SK-N-SH (cell line): ENCODE measurements around the gene CTBP1. TPM values are rescaled to one million over a fixed set of nuclear protein-coding genes. Genes with fewer than 3 reads are reported as not detected.

Experiments used
- CTCF ChIA-PET: fragments of 300-600, 350-600 bp; formaldehyde crosslinking; extraction: SDS; loops from one replicate; lab custom pipeline; 2021; lab: Yijun Ruan, JAX
- POLR2A ChIA-PET: fragments of 350-600 bp; sonication (Branson Sonifier 250); formaldehyde crosslinking; extraction: SDS; loops from one replicate; lab custom pipeline; 2020; ENCODE audit warnings: antibody characterized with exemption, inconsistent platforms; lab: Yijun Ruan, JAX
- DNase-seq: peaks from one replicate; pipeline ENCODE4 v3.0.0; 2012
- H2AFZ ChIP-seq: fragments of 200-600 bp; sonication (generic); 2 replicates; pipeline ENCODE4 v1.8.1; 2016; ENCODE audit warnings: antibody characterized with exemption, mild to moderate bottlenecking, low read depth
- H3F3A ChIP-seq: fragments of 200-600 bp; sonication (generic); replicated peaks from 2 replicates; pipeline ENCODE3; 2016; ENCODE audit warnings: antibody characterized with exemption, mild to moderate bottlenecking; ENCODE audit not compliant: insufficient read depth
- H3K27ac ChIP-seq, 2 experiments: fragments of 200-500 bp in 1 of 2; fragments of 200-600 bp in 1 of 2; sonication (Bioruptor generic) in 1 of 2; sonication (generic), shearing (Covaris generic) in 1 of 2; 2 replicates each; pipeline versions ENCODE4 v1.5.1 to v1.6.1; 2014 to 2016; ENCODE audit warnings: low read depth in 2 of 2, inconsistent platforms in 1 of 2, low read length in 1 of 2, mild to moderate bottlenecking in 1 of 2, mixed read lengths in 1 of 2
- H3K27me3 ChIP-seq: fragments of 200-600 bp; sonication (generic), shearing (Covaris generic); 2 replicates; pipeline ENCODE4 v1.6.1; 2016; ENCODE audit warnings: mixed run types; ENCODE audit not compliant: insufficient read depth
- H3K36me3 ChIP-seq, 2 experiments: fragments of 200-500 bp in 1 of 2; fragments of 200-600 bp in 1 of 2; sonication (Bioruptor generic) in 1 of 2; sonication (generic) in 1 of 2; replicated peaks in 1 of 2; 2 replicates each; pipeline versions ENCODE3 to v1.5.1; 2014 to 2016; ENCODE audit warnings: low read length in 1 of 2, mild to moderate bottlenecking in 1 of 2; ENCODE audit not compliant: insufficient read depth in 2 of 2, control insufficient read depth in 1 of 2
- H3K4me1 ChIP-seq, 2 experiments: fragments of 200-500 bp in 1 of 2; fragments of 200-600 bp in 1 of 2; sonication (Bioruptor generic) in 1 of 2; sonication (generic), shearing (Covaris generic) in 1 of 2; 2 replicates each; pipeline versions ENCODE4 v1.5.1 to v1.6.1; 2014 to 2016; ENCODE audit warnings: low read depth in 1 of 2, low read length in 1 of 2, mixed run types in 1 of 2; ENCODE audit not compliant: insufficient read depth in 2 of 2, control insufficient read depth in 1 of 2
- H3K4me2 ChIP-seq: fragments of 200-600 bp; sonication (generic), shearing (Covaris generic); 2 replicates; pipeline ENCODE4 v1.6.1; 2017; ENCODE audit warnings: mixed run types
- H3K4me3 ChIP-seq, 2 experiments: fragments of 200-500 bp in 1 of 2; fragments of 200-600 bp in 1 of 2; sonication (Bioruptor generic) in 1 of 2; sonication (generic), shearing (Covaris generic) in 1 of 2; 2 replicates each; pipeline versions ENCODE4 v1.5.1 to v1.8.1; 2014 to 2016; ENCODE audit warnings: low read depth in 2 of 2, inconsistent platforms in 1 of 2, low read length in 1 of 2, mild to moderate bottlenecking in 1 of 2, mixed read lengths in 1 of 2, moderate library complexity in 1 of 2
- H3K79me2 ChIP-seq: fragments of 200-600 bp; sonication (generic); 2 replicates; pipeline ENCODE4 v1.8.1; 2017; ENCODE audit warnings: mild to moderate bottlenecking; ENCODE audit not compliant: insufficient read depth
- H3K9ac ChIP-seq: fragments of 200-600 bp; sonication (generic); 2 replicates; pipeline ENCODE4 v1.6.1; 2017; ENCODE audit warnings: mixed run types
- H3K9me2 ChIP-seq: fragments of 200-600 bp; sonication (generic); 2 replicates; pipeline ENCODE4 v1.6.1; 2017; ENCODE audit warnings: mixed run types
- H3K9me3 ChIP-seq: fragments of 200-600 bp; sonication (generic); 2 replicates; pipeline ENCODE4 v1.6.1; 2017; ENCODE audit warnings: mixed run types, mild to moderate bottlenecking, moderate library complexity
- H4K20me1 ChIP-seq: fragments of 200-600 bp; sonication (generic); 2 replicates; pipeline ENCODE4 v1.6.1; 2017; ENCODE audit warnings: mild to moderate bottlenecking, mixed run types; ENCODE audit not compliant: insufficient read depth
- ELF1 ChIP-seq: IDR thresholded peaks from 2 replicates; pipeline ENCODE4 v1.4.0; 2012
- FOXM1 ChIP-seq: IDR thresholded peaks from 2 replicates; pipeline ENCODE4 v1.4.0; 2012; ENCODE audit warnings: low read depth, mild to moderate bottlenecking
- JUND ChIP-seq: IDR thresholded peaks from 2 replicates; pipeline ENCODE4 v1.4.0; 2012
- MAX ChIP-seq: IDR thresholded peaks from 2 replicates; pipeline ENCODE4 v1.4.0; 2012; ENCODE audit warnings: low read depth
- MEF2A ChIP-seq: IDR thresholded peaks from 2 replicates; pipeline ENCODE4 v1.4.0; 2012; ENCODE audit warnings: low read depth, borderline replicate concordance
- MXI1 ChIP-seq: IDR thresholded peaks from 2 replicates; pipeline ENCODE4 v1.6.1; 2012; ENCODE audit warnings: mild to moderate bottlenecking, low read depth, low read length, improper control_type of control experiment
- PBX3 ChIP-seq: IDR thresholded peaks from 2 replicates; pipeline ENCODE4; 2012
- RAD21 ChIP-seq: IDR thresholded peaks from 2 replicates; pipeline ENCODE4 v1.6.1; 2012; ENCODE audit warnings: mild to moderate bottlenecking, low read length
- RCOR1 ChIP-seq: fragments of 150-350 bp; IDR thresholded peaks from 2 replicates; pipeline ENCODE4 v1.6.1; 2017; ENCODE audit warnings: antibody characterized with exemption, low read length
- REST ChIP-seq: IDR thresholded peaks from 2 replicates; pipeline ENCODE4 v1.6.1; 2012; ENCODE audit warnings: mild to moderate bottlenecking, low read depth, low read length, moderate library complexity
- RFX5 ChIP-seq: IDR thresholded peaks from 2 replicates; pipeline ENCODE4 v1.6.1; 2012; ENCODE audit warnings: mild to moderate bottlenecking, improper control_type of control experiment, low read length
- RXRA ChIP-seq: IDR thresholded peaks from 2 replicates; pipeline ENCODE4 v1.4.0; 2012; ENCODE audit warnings: low read depth, mild to moderate bottlenecking, borderline replicate concordance
- SMC3 ChIP-seq: IDR thresholded peaks from 2 replicates; pipeline ENCODE4 v1.6.1; 2012; ENCODE audit warnings: low read depth, low read length, improper control_type of control experiment
- TAF1 ChIP-seq: IDR thresholded peaks from 2 replicates; pipeline ENCODE4 v1.6.1; 2012; ENCODE audit warnings: low read depth, mild to moderate bottlenecking, low read length, moderate library complexity, borderline replicate concordance
- USF2 ChIP-seq: fragments of 150-350 bp; IDR thresholded peaks from 2 replicates; pipeline ENCODE4 v1.6.1; 2017; ENCODE audit warnings: antibody characterized with exemption, low read length, low read depth, borderline replicate concordance
- YY1 ChIP-seq: IDR thresholded peaks from 2 replicates; pipeline ENCODE4 v1.4.0; 2012; ENCODE audit warnings: low read depth, mild to moderate bottlenecking
- WGBS: methylation state at CpG from one replicate; pipeline ENCODE4 v1.1.6; 2017; ENCODE audit warnings: low lambda C conversion rate; 5-methylcytosine and 5-hydroxymethylcytosine counted together
- polyA plus RNA-seq, 3 experiments: library from polyadenylated mRNA; depleted of rRNA; stranded (reverse); fragments of >200 nt; gene quantifications; 2 replicates each; pipeline ENCODE4 v1.2.3, GENCODE V29; 2012
- TF ChIP-seq, protein P1 (sequence below): IDR thresholded peaks from 2 replicates; pipeline ENCODE4 v1.4.0; 2012; ENCODE audit warnings: low read depth, borderline replicate concordance
- TF ChIP-seq, protein P2 (sequence below): fragments of 150-350 bp; IDR thresholded peaks from 2 replicates; pipeline ENCODE4 v1.6.1; 2016; ENCODE audit warnings: mild to moderate bottlenecking, low read depth, low read length

The CTBP1 gene
- polyA plus RNA-seq, 1 of the 3 experiments (the other 2 are of a cell fraction) = 183 TPM

GRCh38 chr4:1164040-1164439 lies 84.9 kb downstream of the CTBP1 start:
- Histone ChIP-seq H3K9ac (no peak overlapping the region), H3K36me3 (no peaks in the 10 kb centered on the region), H3K9me2 (no peaks in the 10 kb centered on the region), H3K4me2 (no peak overlapping the region), H3K4me3 (no peak overlapping the region), H3K27me3 (peaks cover 7% of the 10 kb centered on the region; the same call in 1 of the 2 replicates), H4K20me1 (no peaks in the 10 kb centered on the region), H3K27ac (no peak overlapping the region), H3K79me2 (no peaks in the 10 kb centered on the region), H3K9me3 (no peaks in the 10 kb centered on the region), H2AFZ (no peak overlapping the region), H3F3A (no peaks in the 10 kb centered on the region), H3K4me1 (peaks cover 0 to 4% of the 10 kb centered on the region in 2 experiments; a peak in 1 of 4 replicates)
- TF ChIP-seq, protein P1, sequence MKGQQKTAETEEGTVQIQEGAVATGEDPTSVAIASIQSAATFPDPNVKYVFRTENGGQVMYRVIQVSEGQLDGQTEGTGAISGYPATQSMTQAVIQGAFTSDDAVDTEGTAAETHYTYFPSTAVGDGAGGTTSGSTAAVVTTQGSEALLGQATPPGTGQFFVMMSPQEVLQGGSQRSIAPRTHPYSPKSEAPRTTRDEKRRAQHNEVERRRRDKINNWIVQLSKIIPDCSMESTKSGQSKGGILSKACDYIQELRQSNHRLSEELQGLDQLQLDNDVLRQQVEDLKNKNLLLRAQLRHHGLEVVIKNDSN = no peak
- TF ChIP-seq, protein P2, sequence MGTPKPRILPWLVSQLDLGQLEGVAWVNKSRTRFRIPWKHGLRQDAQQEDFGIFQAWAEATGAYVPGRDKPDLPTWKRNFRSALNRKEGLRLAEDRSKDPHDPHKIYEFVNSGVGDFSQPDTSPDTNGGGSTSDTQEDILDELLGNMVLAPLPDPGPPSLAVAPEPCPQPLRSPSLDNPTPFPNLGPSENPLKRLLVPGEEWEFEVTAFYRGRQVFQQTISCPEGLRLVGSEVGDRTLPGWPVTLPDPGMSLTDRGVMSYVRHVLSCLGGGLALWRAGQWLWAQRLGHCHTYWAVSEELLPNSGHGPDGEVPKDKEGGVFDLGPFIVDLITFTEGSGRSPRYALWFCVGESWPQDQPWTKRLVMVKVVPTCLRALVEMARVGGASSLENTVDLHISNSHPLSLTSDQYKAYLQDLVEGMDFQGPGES = no peak
- no peak for TF ChIP-seq ELF1
- no peak for TF ChIP-seq USF2
- TF ChIP-seq RFX5 = no peak
- TF ChIP-seq MAX = no peak
- TF ChIP-seq RAD21 = no peak
- TF ChIP-seq MXI1 = no peak
- TF ChIP-seq SMC3 = no peak
- no peak for TF ChIP-seq MEF2A
- no peak for TF ChIP-seq JUND
- TF ChIP-seq YY1 = no peak
- no peak for TF ChIP-seq REST
- TF ChIP-seq RXRA = no peak
- TF ChIP-seq FOXM1 = no peak
- TF ChIP-seq RCOR1 = no peak
- TF ChIP-seq PBX3 = no peak
- TF ChIP-seq TAF1 = no peak
- no peak for DNase-seq
- ChIA-PET CTCF (interaction anchor here (0.7 to 1.3 kb wide), 5 partner anchors 14 to 249 kb away, joined by 3 to 5 read pairs (median 3); no protein-coding TSS in a partner anchor), POLR2A (no interaction called here)
- WGBS = 38% methylated on average over 3 of the region's 4 CpGs

Other genes starting within 250 kb of the CTBP1 start
- gene FGFRL1, start 237.5 kb downstream of the CTBP1 start, polyA plus RNA-seq (2012; rRNA removed) = 18.9 and 22.5 TPM in 2 replicates
- gene RNF212, start 135.6 kb downstream of the CTBP1 start, polyA plus RNA-seq (2012; rRNA removed) = 7.0 and 9.3 TPM in 2 replicates
- 11.4 and 14.5 TPM in 2 replicates for gene SPON2, start 76.5 kb downstream of the CTBP1 start, polyA plus RNA-seq (2012; rRNA removed)
- gene MAEA, start 40.8 kb upstream of the CTBP1 start, polyA plus RNA-seq (2012; rRNA removed) = 123 and 128 TPM in 2 replicates
- gene UVSSA, start 98.1 kb upstream of the CTBP1 start, polyA plus RNA-seq (2012; rRNA removed) = 14.5 and 14.9 TPM in 2 replicates
- not detected in 2 replicates for gene NKX1-1, start 157.3 kb upstream of the CTBP1 start, polyA plus RNA-seq (2012; rRNA removed)